ENCODE measurements around the gene BABAM2.

DNA sequence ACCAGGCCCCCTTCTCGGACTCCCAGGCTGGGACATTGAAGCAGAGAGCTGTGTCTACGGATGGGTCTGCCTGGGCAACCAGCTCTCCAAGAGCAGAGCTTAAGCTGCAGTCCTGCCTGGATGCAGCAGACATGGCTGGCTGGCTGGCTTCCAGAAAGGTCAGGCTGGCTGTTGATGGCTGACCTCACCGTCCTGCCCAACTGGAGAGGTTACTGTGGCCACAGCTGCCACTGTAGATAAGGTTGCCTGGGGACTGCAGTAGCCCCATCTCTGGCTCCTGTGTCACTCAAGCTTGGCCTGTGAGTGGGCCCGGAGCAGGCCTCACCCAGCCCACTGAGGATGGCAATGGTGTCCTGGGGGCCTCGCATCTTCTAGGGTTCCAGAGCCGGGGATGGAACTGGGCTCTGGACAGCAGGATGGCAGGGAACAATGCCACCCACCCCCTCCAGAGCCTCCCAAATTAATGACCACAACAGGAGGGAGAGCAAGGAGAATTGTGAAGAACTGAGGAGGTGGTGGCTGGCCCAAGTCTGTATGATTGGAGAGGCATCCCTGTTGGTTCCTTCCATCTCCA is 465.1 kb downstream of the BABAM2 start:
- TF ChIP-seq, protein P1, sequence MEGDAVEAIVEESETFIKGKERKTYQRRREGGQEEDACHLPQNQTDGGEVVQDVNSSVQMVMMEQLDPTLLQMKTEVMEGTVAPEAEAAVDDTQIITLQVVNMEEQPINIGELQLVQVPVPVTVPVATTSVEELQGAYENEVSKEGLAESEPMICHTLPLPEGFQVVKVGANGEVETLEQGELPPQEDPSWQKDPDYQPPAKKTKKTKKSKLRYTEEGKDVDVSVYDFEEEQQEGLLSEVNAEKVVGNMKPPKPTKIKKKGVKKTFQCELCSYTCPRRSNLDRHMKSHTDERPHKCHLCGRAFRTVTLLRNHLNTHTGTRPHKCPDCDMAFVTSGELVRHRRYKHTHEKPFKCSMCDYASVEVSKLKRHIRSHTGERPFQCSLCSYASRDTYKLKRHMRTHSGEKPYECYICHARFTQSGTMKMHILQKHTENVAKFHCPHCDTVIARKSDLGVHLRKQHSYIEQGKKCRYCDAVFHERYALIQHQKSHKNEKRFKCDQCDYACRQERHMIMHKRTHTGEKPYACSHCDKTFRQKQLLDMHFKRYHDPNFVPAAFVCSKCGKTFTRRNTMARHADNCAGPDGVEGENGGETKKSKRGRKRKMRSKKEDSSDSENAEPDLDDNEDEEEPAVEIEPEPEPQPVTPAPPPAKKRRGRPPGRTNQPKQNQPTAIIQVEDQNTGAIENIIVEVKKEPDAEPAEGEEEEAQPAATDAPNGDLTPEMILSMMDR (IDR thresholded peaks at IDR 0.05), result no peak
- TF ChIP-seq POLR2A (IDR thresholded peaks at IDR 0.05), result no peak

All from thyroid gland (tissue), 4 donors.